OCI-M2 (cell line): Measurements from ENCODE around the gene SERTAD1.
A peak's percentile ranks its signal among the peaks of the same experiment; 100 is the strongest.
"Not testable (repeated sequence)": the region's sequence is repeated elsewhere in the genome, so short reads cannot be mapped to it uniquely, and the experiment has no call there.

Source experiments
- DNase-seq: peaks from one replicate; lab custom pipeline; 2025; ENCODE audit not compliant: unreplicated experiment; lab: John Stamatoyannopoulos, UW

Gene SERTAD1, protein sequence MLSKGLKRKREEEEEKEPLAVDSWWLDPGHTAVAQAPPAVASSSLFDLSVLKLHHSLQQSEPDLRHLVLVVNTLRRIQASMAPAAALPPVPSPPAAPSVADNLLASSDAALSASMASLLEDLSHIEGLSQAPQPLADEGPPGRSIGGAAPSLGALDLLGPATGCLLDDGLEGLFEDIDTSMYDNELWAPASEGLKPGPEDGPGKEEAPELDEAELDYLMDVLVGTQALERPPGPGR

DNA sequence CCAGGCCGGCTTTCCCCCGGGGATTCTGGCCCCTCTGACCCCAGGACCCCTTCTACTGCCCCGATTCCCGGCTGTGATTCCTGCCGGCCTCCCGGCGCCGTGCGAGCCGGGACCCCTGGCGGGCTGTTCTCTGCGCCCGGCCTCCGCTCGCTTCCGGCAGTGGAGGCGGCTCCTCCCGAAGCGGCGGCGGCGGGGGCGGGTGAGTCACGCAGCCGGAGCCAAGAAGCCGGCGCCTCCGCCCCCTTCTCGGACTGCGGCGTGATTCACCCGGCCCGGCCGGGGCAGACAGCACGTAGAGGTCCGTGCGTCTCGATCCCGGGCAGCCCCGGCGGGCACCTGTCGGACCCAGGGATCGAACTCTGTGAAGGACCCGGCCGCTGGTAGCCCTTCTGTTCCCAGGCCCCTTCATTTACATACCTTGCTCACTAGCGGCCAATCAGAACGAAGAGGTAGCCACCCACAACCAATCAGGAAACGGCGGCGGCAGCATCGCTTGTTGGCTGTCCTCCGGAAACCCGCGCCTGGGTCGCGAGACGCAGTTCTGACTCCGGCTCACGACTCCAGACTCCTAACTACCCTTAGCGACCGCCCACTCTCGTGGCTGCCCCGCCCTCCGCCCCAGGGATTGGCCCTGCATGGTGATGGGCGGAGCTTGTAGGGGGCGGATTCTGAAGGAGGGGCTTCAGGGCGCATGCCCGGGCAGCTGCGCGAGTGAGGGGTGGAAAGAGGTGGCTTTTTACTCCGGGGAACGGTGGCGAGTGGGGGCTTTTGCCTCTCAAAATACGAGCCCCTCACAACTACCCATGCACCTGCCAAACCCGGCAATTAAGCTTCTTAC lies at the start of gene SERTAD1:
TSS of gene SERTAD1 (minus strand) at position 543 of the 838 bp plus-strand sequence. CDS start 2,446 bp downstream, outside the sequence.
- peak; percentile 97 for DNase-seq

- DNase-seq = no peak
Measured at GRCh38 chr19:40474737-40475136, 48.9 kb upstream of the SERTAD1 start.

GRCh38 chr19:40472516-40472915 lies 46.7 kb upstream of the SERTAD1 start:
- no peak for DNase-seq

- no peak for DNase-seq
Measured at GRCh38 chr19:40471111-40471510, 45.3 kb upstream of the SERTAD1 start.

DNA sequence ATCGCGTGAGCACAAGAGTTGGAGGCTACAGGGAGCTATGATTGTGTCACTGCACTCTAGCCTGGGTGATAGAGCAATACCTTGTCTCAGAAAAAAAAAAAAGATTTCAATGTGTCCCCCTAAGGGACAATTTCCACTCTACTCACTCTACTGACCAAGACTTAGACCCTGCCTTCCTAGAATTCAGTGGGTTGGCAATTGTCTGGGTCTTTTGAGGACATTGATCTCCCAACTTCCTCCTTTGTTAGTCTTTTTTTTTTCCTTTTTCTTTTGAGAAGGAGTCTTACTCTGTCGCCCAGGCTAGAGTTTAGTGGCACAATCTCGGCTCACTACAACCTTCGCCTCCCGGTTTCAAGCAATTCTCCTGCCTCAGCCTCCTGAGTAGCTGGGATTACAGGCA lies 43.2 kb upstream of the SERTAD1 start:
- no peak for DNase-seq

GRCh38 chr19:40466985-40467734 lies 41.4 kb upstream of the SERTAD1 start, which contains the start of gene SPTBN4:
Gene SPTBN4, plus strand, starts transcription at chr19:40467001. Its CDS starts 5,621 bp downstream, at chr19:40472622.
- DNase-seq = no peak

DNA sequence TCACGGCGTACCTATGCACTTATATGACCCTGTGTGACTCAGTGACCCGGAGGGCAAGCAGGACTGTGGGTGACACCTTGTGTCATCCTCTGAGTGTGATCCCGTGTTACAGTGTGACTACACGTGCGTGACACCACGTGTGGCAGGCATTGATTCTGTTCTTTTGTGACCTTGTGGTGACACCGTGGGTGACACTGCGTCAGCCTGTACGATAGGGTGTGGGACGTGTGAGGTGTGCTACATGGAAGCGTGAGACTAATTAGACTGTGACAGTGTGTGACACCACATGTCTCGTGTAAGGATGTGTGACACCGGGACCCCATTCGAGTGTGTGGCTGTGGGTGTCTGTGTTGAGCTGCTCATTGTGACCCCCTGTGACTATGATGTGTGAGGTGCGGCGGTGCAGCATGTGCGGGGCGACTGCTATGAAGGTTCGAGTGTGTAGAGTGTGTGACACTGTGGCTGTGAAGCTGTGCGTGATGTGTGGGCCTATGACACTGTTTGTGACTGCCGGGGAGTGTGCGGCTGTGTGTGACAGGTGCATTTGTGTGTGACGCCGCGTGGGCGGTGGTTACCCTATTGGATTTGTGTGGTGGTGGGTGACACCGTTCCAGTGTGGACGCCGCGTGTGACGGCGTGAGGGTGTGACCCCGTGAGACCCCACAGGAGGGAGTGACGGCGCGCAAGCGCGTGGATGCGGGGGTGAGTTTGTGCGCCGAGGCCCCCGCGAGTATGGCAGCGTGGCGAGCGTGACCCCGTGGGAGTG lies 40.6 kb upstream of the SERTAD1 start:
- DNase-seq = no peak

- peak; percentile 97 for DNase-seq
Measured at GRCh38 chr19:40465557-40466218, 39.9 kb upstream of the SERTAD1 start, which contains the start of gene BLVRB. Gene BLVRB, minus strand, starts transcription at chr19:40465745. Its CDS starts 57 bp downstream, at chr19:40465688.

GRCh38 chr19:40465025-40465556 lies 39.3 kb upstream of the SERTAD1 start:
- no peak for DNase-seq

DNA sequence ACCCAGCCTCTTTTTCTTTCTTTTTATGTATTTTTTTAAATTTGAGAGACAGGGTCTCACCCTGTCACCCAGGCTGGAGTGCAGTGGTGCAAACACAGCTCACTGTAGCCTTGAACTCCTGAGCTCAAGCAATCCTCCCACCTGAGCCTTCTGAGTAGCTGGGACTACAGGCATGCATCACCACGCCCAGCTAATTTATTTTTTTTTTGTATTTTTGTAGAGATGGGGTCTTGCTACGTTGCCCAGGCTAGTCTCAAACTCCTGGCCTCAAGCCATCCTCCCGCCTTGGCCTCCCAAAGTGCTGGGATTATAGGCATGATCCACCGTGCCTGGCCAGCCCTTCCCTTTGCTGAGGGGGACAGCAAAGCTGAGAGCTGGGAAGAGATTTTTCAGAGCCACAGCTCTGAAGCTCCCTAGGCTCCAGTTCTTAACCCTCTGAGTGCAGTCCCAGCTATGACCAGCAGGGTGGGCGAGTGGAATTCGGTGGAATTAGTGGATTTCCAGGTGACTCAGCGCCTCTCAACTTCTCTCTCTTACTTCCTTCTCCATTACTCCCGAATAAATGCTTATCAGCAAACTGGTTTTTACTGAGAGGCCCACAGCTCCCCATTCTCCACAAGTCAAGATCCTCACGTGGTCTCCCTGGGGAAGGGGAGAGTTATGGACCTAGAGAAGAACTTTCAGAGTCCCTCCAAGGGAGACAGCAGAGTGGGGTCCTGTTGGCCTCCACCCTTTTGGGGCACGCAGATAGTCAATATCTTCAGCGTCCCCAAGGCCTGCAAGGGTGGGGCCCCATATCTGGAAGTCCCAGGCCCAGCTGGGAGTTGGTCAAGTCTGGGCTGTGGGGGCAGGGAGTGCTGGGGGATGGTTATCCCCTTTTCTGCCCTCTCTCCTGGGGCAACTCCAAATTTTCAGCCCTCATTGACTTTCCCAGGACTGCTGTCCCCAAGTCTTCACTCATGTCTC lies 38.5 kb upstream of the SERTAD1 start:
- DNase-seq = peak; percentile 99

DNA sequence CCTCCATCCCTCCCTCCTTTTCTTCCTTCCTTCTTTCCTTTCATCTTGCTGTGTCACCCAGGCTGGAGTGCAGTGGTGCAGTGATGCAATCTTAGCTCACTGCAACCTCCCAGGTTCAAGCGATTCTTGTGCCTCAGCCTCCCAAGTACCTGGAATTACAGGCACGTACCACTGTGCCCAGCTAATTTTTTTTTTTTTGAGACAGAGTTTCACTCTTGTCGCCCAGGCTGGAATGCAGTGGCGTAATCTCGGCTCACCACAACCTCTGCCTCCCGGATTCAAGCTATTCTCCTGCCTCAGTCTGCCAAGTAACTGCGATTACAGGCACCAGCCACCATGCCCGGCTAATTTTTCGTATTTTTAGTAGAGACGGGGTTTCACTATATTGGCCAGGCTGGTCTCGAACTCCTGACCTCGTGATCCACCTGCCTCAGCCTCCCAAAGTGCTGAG lies 37.8 kb upstream of the SERTAD1 start:
- DNase-seq = not testable (repeated sequence)

- DNase-seq = no peak
Measured at GRCh38 chr19:40461669-40462221, 36.0 kb upstream of the SERTAD1 start.

DNA sequence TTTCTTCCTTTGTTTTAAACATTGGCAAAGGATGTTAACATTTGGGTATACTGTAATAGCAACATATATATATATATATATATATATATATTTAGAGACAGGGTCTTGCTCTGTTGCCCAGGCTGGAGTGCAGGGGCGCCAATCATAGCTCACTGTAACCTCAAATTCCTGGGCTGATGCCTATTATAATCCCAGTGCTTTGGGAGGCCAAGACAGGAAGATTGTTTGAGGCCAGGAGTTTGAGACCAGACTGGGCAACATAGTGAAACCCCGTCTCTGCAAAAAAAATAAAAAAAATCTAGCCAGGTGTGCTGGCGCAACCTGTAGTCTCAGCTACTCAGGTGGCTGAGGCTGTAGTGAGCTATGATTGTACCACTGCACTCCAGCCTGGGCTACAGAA lies 34.4 kb upstream of the SERTAD1 start:
- DNase-seq = no peak

DNA sequence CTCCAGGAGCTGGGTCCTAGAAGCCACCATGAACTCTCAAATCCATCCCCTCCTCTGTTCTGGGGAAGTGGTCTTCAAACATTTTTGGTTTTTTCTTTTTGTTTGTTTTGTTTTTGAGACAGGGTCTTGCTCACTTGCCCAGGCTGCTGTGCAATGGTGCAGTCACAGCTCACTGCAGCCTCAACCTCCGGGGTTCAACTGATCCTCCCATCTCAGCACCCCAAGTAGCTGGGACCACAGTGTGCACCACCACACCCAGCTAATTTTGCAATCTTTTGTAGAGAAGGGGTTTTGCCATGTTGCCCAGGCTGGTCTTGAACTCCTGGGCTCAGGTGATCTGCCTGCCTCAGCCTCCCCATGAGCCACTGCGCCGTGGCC lies 32.8 kb upstream of the SERTAD1 start:
- DNase-seq = no peak

DNA sequence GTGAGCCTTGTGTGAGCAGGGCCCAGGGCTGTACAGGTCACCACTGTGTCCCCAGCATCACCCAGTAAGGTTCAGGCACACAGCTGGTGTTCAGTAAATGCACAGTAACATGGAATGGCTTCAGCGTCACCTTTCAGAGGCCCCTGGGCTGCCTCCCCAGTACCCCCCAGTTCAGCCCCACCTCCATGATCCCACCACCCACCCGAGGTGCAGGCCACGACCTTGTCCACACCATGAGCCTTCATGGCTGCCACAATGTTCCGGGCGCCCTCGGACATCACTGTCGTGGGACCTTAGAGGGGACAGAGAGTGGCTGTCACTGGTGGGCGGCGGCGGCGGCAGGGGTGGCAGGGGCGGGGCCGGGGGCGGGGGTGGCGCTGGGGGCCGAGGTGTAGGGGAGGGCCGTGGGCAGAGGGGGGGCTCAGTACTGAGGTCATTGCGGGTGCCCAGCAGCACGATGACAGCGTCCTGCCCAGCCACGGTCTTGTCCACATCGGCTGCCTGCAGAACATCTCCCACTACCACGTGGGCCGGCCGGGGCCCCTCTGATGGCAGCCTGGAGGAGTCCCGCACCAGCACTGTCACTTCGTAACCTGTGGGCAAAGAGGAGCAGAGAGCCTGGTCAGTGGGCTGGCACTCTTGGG lies 32.3 kb upstream of the SERTAD1 start:
- DNase-seq = no peak

DNA sequence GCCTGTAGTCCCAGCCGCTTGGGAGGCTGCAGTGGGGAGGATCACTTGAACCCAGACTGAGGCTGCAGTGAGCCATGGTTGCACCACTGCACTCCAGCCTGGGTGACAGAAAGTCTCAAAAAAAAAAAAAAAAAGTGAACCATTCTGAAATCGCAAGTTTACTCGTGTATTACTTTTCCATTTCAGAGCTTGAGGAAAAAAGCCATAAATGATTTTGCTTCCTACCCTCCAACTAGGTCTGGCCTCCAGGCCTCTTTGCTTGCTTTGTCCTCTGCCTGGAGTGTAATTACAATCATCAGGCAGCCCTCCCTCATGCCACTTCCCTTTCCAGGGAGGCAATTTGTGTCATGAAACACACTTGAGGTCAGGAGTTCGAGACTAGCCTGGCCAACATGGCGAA lies 31.3 kb upstream of the SERTAD1 start:
- DNase-seq = no peak

- DNase-seq = not testable (repeated sequence)
Measured at GRCh38 chr19:40453943-40454342, 28.2 kb upstream of the SERTAD1 start.
